Subcutaneous adipose tissue (tissue), 4 donors: ENCODE measurements around the gene ZCCHC8. TPM values are rescaled to one million over a fixed set of nuclear protein-coding genes. Genes with fewer than 3 reads are reported as not detected.

Source experiments
- total RNA-seq, 4 donors: library from RNA; depleted of rRNA; stranded (reverse); fragments of >200 nt; gene quantifications; one replicate each; pipeline ENCODE4 v1.1.0, GENCODE V29; 2016
- TF ChIP-seq, protein P1 (sequence below): fragments of 450-650 bp; IDR thresholded peaks from one replicate; pipeline ENCODE4 v1.5.1; 2016; ENCODE audit warnings: low read depth, mild to moderate bottlenecking, control low read depth, antibody characterized with exemption, moderate library complexity

Gene ZCCHC8
- total RNA-seq, 4 donors from 2014 or later, result 24.4 to 33.4 (median 28.9) TPM

GRCh38 chr12:122519418-122519817 is 18.7 kb upstream of the ZCCHC8 start:
- TF ChIP-seq, protein P1, sequence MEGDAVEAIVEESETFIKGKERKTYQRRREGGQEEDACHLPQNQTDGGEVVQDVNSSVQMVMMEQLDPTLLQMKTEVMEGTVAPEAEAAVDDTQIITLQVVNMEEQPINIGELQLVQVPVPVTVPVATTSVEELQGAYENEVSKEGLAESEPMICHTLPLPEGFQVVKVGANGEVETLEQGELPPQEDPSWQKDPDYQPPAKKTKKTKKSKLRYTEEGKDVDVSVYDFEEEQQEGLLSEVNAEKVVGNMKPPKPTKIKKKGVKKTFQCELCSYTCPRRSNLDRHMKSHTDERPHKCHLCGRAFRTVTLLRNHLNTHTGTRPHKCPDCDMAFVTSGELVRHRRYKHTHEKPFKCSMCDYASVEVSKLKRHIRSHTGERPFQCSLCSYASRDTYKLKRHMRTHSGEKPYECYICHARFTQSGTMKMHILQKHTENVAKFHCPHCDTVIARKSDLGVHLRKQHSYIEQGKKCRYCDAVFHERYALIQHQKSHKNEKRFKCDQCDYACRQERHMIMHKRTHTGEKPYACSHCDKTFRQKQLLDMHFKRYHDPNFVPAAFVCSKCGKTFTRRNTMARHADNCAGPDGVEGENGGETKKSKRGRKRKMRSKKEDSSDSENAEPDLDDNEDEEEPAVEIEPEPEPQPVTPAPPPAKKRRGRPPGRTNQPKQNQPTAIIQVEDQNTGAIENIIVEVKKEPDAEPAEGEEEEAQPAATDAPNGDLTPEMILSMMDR, result no peak

DNA sequence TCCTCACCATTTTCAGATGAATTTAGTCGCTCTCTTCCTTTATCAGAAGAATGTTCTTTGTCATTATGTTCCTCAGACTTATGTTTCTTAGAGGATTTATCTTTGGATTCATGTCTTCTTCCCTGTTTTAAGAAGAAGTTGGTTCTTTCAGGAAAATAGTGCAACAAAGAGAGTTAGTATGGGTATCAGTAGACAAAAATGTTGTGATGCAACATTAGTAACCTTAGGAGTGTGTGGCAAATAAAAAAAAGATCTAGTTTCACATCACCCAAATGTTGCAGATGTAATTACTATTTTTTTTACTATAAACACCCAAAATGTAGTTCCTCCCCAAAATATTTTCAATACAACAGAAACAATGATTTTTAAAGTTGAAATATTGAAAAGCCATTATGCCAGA is 18.2 kb upstream of the ZCCHC8 start:
- TF ChIP-seq, protein P1, result no peak

GRCh38 chr12:122517877-122518276 is 17.1 kb upstream of the ZCCHC8 start:
- TF ChIP-seq, protein P1, result no peak

GRCh38 chr12:122516544-122517361 is 16.0 kb upstream of the ZCCHC8 start:
- TF ChIP-seq, protein P1, result no peak

GRCh38 chr12:122515275-122515674 is 14.5 kb upstream of the ZCCHC8 start:
- TF ChIP-seq, protein P1, result no peak

GRCh38 chr12:122513660-122514059 is 12.9 kb upstream of the ZCCHC8 start:
- TF ChIP-seq, protein P1, result no peak

DNA sequence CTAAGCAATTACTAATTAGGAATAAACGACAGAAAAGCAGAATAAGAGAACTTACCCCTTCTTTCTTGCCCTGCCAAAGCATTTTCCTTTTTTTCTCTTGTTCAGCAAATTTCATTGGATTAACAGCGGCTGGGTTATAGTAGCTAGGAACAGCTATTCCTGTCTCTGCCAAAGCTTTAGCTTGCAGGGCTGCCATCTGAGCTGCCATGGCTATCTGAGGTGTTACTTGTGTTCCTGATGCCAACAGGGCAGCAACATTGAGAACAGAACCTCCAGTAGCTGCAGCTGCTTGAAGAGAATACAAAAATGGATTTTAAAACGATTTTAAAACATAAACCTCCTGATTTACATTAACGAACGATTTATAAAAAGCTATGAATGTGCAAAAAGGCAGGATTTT is 7.4 kb upstream of the ZCCHC8 start:
- TF ChIP-seq, protein P1, result no peak
